ENCODE data around the gene APBB2. TPM values are rescaled to one million over a fixed set of nuclear protein-coding genes. Genes with fewer than 3 reads are reported as not detected.

Gene APBB2
- total RNA-seq, 3 donors from 2014 or later (not counting 1 experiment from before 2014, with no cell fraction given): 0.38 to 0.48 TPM; not detected in 1

DNA sequence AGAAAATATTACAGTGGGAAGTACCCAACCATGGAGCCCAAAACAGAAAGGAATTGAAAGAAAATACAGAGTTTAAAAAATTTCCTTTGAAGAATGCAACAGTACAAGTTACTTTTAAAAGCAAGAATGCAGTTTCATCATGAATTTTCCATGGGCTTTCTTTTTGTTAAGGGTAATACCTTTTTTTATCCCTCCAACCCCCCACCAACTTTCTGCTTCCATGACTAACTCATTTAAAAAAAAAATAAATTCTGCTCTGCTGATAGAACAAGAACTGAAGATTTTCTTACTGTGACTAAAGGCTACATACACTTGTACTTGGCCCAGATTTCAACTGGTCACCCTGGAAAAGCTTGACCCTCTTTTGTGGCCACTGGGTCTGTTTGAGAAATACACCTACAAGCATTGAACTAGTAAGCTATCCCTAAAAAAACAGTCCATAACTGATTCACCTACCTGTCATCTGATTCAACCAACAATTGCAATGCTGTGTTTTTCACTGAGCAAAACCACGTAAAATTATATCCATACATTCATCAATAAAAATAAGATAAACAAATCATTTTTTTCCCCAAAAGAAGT is 250.4 kb downstream of the APBB2 start:
- Mint-ChIP-seq H3K4me1 (no peaks in the 10 kb centered on the region), H3K4me3 (no peak overlapping the region), H3K27ac (no peak overlapping the region), H3K27me3 (ENCODE audit: low read depth in 2 of 2) (no peaks in the 10 kb centered on the region), H3K36me3 (no peaks in the 10 kb centered on the region), H3K9me3 (no peaks in the 10 kb centered on the region)
- no peaks in the 10 kb centered on the region for H3K9me3 ChIP-seq (ENCODE audit: control insufficient read depth, insufficient read depth, low read length)
- H3K36me3 ChIP-seq (ENCODE audit: control insufficient read depth, insufficient read depth, low read length): no peaks in the 10 kb centered on the region
- DNase-seq: no peak
- intact Hi-C loops (cut with micrococcal nuclease): no loop called here
- H3K4me3 ChIP-seq (ENCODE audit: low read length): no peak overlapping the region
- H3K4me1 ChIP-seq (ENCODE audit: control insufficient read depth, insufficient read depth, low read length): no peaks in the 10 kb centered on the region
- H3K27me3 ChIP-seq (ENCODE audit: control insufficient read depth, insufficient read depth, low read length): no peaks in the 10 kb centered on the region
- ATAC-seq: no peak
- TF ChIP-seq, protein P1, sequence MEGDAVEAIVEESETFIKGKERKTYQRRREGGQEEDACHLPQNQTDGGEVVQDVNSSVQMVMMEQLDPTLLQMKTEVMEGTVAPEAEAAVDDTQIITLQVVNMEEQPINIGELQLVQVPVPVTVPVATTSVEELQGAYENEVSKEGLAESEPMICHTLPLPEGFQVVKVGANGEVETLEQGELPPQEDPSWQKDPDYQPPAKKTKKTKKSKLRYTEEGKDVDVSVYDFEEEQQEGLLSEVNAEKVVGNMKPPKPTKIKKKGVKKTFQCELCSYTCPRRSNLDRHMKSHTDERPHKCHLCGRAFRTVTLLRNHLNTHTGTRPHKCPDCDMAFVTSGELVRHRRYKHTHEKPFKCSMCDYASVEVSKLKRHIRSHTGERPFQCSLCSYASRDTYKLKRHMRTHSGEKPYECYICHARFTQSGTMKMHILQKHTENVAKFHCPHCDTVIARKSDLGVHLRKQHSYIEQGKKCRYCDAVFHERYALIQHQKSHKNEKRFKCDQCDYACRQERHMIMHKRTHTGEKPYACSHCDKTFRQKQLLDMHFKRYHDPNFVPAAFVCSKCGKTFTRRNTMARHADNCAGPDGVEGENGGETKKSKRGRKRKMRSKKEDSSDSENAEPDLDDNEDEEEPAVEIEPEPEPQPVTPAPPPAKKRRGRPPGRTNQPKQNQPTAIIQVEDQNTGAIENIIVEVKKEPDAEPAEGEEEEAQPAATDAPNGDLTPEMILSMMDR (IDR thresholded peaks at IDR 0.05): no peak
- 81% methylated on average over 1 of the region's 1 CpG for WGBS (ENCODE audit: insufficient coverage)
- no peak overlapping the region for H3K27ac ChIP-seq (ENCODE audit: low read length)

DNA sequence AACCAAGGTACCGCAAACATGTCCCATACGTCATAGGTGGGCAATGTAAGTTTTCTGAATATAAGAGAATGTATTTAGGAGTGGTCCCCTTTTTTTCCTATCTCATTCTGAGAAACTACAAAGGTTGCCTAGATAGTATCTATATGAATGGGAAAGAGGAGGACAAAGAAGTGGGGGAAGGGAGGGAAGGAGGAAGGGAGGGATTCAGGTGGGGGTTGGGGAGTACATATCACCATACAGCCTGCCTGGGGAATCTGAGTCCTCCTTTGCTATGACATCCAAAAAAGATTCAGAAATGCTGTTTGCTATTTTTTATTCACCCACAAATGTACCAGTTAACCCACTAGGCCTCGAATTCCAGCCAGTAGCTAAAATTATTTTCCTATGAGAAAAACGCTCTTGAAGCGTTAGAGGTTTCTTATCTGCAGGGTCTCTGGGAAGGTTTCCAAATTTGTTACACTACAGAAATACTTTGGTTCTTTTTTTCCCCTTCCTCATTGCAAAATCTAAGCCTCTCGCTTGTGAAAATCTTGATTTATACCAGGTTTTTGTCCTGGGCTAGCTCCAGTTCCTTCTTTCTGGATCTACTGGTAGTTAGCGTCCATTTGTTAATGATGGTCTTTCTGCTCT is 251.7 kb downstream of the APBB2 start:
- intact Hi-C loops (cut with micrococcal nuclease): no loop called here
- ATAC-seq (no peak), DNase-seq (no peak)
- Mint-ChIP-seq H3K4me1 (no peaks in the 10 kb centered on the region), H3K9me3 (no peaks in the 10 kb centered on the region), H3K27ac (no peak overlapping the region), H3K36me3 (no peaks in the 10 kb centered on the region), H3K27me3 (ENCODE audit: low read depth in 2 of 2) (no peaks in the 10 kb centered on the region), H3K4me3 (no peak overlapping the region)
- Histone ChIP-seq H3K36me3 (ENCODE audit: control insufficient read depth, insufficient read depth, low read length) (no peaks in the 10 kb centered on the region), H3K9me3 (ENCODE audit: control insufficient read depth, insufficient read depth, low read length) (no peaks in the 10 kb centered on the region), H3K4me3 (ENCODE audit: low read length) (no peak overlapping the region), H3K4me1 (ENCODE audit: control insufficient read depth, insufficient read depth, low read length) (no peaks in the 10 kb centered on the region), H3K27me3 (ENCODE audit: control insufficient read depth, insufficient read depth, low read length) (no peaks in the 10 kb centered on the region), H3K27ac (ENCODE audit: low read length) (no peak overlapping the region)
- 76% methylated on average over 5 of the region's 7 CpGs for WGBS (ENCODE audit: insufficient coverage)
- TF ChIP-seq, protein P1 (IDR thresholded peaks at IDR 0.05): no peak

DNA sequence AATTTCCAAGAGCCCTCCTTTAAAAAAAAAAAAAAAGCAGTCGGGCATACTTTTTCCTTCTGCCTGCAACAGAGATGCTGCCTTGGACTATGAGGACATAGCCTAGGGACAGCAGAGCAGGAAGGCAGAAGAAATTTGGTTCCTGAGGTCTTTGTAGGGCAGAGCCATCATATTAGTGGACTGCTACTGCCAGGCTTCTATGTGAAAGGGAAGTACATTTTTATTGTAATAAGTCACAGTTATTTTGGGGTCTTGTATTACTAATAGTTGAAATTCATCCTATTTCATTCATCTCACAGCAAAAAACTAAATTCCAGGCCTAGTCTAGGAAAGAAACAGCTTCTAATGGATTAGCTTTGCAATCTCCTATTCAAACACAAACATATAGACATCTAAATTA is 253.4 kb downstream of the APBB2 start:
- no peak for ATAC-seq
- no peaks in the 10 kb centered on the region for H3K4me1 Mint-ChIP-seq
- Histone ChIP-seq H3K4me3 (ENCODE audit: low read length) (no peak overlapping the region), H3K4me1 (ENCODE audit: control insufficient read depth, insufficient read depth, low read length) (no peaks in the 10 kb centered on the region), H3K36me3 (ENCODE audit: control insufficient read depth, insufficient read depth, low read length) (no peaks in the 10 kb centered on the region), H3K27ac (ENCODE audit: low read length) (no peak overlapping the region), H3K9me3 (ENCODE audit: control insufficient read depth, insufficient read depth, low read length) (no peaks in the 10 kb centered on the region), H3K27me3 (ENCODE audit: control insufficient read depth, insufficient read depth, low read length) (no peaks in the 10 kb centered on the region)
- TF ChIP-seq, protein P1 (IDR thresholded peaks at IDR 0.05): no peak
- DNase-seq: no peak
- H3K27me3 Mint-ChIP-seq (ENCODE audit: low read depth in 2 of 2): no peaks in the 10 kb centered on the region
- H3K4me3 Mint-ChIP-seq: no peak overlapping the region
- intact Hi-C loops (cut with micrococcal nuclease): no loop called here
- no peaks in the 10 kb centered on the region for H3K9me3 Mint-ChIP-seq
- 100% methylated on average over 1 of the region's 1 CpG for WGBS (ENCODE audit: insufficient coverage)
- no peaks in the 10 kb centered on the region for H3K36me3 Mint-ChIP-seq
- H3K27ac Mint-ChIP-seq: no peak overlapping the region

DNA sequence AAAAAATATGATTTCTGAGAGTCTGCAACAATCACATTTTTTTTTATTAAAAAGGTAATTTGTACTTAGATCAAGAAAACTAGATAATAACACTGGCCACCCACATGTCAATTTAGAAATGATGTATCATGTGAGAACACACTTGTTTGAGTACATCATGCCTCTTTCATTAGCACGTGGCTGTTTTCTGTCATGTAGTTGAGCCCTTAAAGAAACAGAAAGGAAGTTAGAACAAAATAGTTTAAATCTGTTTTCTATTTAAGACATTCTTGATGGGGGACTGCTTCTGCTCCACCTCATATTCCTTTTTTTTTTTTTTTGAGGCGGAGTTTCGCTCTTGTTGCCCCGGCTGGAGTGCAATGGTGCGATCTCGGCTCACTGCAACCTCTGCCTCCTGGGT is 257.1 kb downstream of the APBB2 start:
- Histone ChIP-seq H3K27ac (ENCODE audit: low read length) (no peak overlapping the region), H3K36me3 (ENCODE audit: control insufficient read depth, insufficient read depth, low read length) (no peaks in the 10 kb centered on the region), H3K27me3 (ENCODE audit: control insufficient read depth, insufficient read depth, low read length) (no peaks in the 10 kb centered on the region), H3K9me3 (ENCODE audit: control insufficient read depth, insufficient read depth, low read length) (no peaks in the 10 kb centered on the region), H3K4me1 (ENCODE audit: control insufficient read depth, insufficient read depth, low read length) (no peaks in the 10 kb centered on the region), H3K4me3 (ENCODE audit: low read length) (no peak overlapping the region)
- TF ChIP-seq, protein P1 (IDR thresholded peaks at IDR 0.05): no peak
- Mint-ChIP-seq H3K4me3 (no peak overlapping the region), H3K27ac (no peak overlapping the region), H3K4me1 (no peaks in the 10 kb centered on the region), H3K36me3 (no peaks in the 10 kb centered on the region), H3K9me3 (no peaks in the 10 kb centered on the region), H3K27me3 (ENCODE audit: low read depth in 2 of 2) (no peaks in the 10 kb centered on the region)
- 90% methylated on average over 6 of the region's 6 CpGs for WGBS (ENCODE audit: insufficient coverage)
- DNase-seq (no peak), ATAC-seq (no peak)
- intact Hi-C loops (cut with micrococcal nuclease): no loop called here

All from natural killer cell (primary cell).